Epithelial cell of umbilical artery (primary cell): ENCODE data around the gene IFIT5. TPM values are rescaled to one million over a fixed set of nuclear protein-coding genes. Genes with fewer than 3 reads are reported as not detected.

Source experiments
- total RNA-seq: library from RNA; depleted of rRNA; stranded (reverse); fragments of >200 nt; gene quantifications from 2 replicates; pipeline ENCODE4 v1.2.3, GENCODE V29; 2014

The IFIT5 gene, protein sequence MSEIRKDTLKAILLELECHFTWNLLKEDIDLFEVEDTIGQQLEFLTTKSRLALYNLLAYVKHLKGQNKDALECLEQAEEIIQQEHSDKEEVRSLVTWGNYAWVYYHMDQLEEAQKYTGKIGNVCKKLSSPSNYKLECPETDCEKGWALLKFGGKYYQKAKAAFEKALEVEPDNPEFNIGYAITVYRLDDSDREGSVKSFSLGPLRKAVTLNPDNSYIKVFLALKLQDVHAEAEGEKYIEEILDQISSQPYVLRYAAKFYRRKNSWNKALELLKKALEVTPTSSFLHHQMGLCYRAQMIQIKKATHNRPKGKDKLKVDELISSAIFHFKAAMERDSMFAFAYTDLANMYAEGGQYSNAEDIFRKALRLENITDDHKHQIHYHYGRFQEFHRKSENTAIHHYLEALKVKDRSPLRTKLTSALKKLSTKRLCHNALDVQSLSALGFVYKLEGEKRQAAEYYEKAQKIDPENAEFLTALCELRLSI
- 9.4 and 67.9 TPM in 2 replicates for total RNA-seq

DNA sequence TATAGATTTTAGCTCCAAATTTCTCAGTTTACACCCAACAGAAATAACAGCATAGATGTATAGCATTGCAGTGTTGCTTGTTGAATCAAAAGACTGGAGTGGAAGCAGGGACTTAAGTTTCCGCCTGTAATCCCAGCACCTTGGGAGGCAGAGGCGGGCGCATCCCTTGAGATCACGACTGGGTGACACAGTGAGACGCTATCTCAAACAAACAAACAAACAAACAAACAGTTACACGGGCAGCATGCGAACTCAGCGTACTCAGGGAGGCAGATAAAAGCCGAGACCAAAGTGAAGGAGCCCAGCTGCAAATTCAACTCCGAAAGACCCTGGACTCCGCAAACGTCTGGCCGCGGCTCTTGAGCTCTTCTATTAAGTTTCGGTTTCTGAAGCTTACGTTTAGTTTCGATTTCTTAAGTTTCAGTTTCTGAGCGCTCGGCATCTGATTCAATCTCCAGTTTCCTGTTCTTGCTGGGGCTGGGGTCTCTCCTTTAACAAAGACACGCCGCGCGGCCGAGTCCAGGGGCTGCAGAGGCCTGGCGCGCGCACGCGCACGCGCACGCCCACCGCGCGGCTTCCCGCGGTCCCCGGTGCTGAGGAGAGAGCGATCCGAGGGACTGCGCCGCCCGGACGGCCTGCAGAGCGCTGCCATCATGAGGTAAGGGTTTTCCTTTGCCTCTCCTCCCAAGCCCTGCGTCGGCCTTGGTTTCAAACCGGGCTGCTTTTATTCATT, at the start of gene IFIT5:
Gene IFIT5 (plus strand): TSS at position 423 of the 733 bp plus-strand sequence. CDS start 231 bp downstream, at position 654.

DNA sequence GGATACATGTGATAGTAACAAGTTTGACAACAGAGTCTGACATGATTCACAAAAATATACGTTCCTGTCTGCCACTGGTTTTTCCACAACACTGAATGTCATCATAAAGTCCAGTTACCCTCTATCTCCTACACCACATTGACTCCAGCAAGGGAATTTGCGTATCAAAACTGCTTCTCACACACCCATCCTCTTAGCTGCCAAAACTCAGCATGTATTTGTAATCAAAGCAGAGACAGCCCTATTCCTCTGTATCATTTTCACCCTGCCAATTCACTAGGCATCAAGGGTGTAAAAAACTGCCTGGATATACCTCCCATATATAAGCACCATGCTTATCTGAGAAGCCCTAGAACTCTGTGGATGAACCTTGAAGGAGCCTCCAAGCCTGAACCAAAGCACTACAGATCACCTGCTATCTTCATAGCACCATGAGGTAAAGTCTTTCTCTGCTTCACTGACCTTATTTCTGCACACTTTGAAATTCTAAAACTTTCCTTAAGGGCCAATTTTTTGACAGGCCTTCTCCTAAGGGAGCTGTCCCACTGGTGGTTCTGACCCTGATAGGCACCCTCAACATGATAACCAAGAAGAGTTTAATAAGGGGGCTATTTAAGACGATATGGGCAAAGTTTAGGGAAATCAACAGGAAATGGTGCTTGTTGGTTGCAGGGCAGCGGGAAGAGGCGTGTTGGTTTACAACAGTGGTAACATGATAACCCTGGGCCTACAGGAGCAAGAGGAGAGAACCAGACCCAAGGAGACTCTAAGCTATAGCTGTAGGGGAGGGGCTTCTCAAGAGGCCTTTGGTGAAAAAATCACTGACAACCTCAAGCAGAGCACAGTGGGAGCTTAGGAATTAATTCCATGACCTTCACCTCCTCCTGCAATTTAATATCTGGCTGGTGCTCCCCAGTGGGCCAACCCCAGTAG, 36.4 kb upstream of the IFIT5 start, which contains the start of gene IFIT1B:
Gene IFIT1B (plus strand): TSS at position 352 of the 933 bp plus-strand sequence. CDS start 80 bp downstream, at position 432.

GRCh38 chr10:89391907-89392756, 22.2 kb upstream of the IFIT5 start, which contains the start of gene IFIT1:
Gene IFIT1 (plus strand): TSS chr10:89392623. CDS start chr10:89392713, 90 bp downstream.

Other genes starting within 250 kb of the IFIT5 start
- gene CH25H, start 207.3 kb upstream of the IFIT5 start, total RNA-seq, result not detected in 2 replicates
- 22.7 and 66.4 TPM in 2 replicates for gene LIPA, start 162.8 kb upstream of the IFIT5 start, total RNA-seq
- 0.97 and 15.2 TPM in 2 replicates for gene IFIT2, start 112.5 kb upstream of the IFIT5 start, total RNA-seq
- 5.8 and 100 TPM in 2 replicates for gene IFIT3, start 86.6 kb upstream of the IFIT5 start, total RNA-seq
- gene IFIT1B, start 36.5 kb upstream of the IFIT5 start, total RNA-seq, result not detected in 2 replicates
- 6.5 and 164 TPM in 2 replicates for gene IFIT1, start 21.9 kb upstream of the IFIT5 start, total RNA-seq
- not detected in 2 replicates for gene SLC16A12, start 121.0 kb downstream of the IFIT5 start, total RNA-seq
- gene PANK1, start 230.7 kb downstream of the IFIT5 start, total RNA-seq, result 2.6 and 9.0 TPM in 2 replicates